Measurements from ENCODE around the gene HAO2. TPM values are rescaled to one million over a fixed set of nuclear protein-coding genes. Genes with fewer than 3 reads are reported as not detected.

HAO2 gene
- total and polyA plus RNA-seq, 2 experiments from 2014 or later = not detected

DNA sequence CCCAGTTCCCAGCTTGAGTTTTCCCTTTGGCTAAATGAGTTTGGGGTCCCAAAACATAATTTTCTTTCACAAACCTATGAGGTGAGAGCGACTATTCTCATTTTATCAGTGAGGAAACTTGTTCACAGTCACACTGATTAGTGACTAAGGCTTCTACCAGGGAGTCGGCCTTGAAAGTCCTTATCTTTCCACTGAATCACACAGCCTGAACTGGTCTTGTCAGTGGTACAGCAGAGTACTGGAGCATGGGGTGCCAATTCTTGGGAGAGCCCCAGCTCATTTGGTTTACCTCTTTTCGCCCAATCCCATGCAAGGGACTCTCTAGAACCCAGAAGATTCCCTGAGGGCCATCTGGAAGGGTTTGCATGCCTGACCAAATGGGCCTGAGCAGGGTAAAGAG is 63.3 kb downstream of the HAO2 start:
- peaks cover 12% of the 10 kb centered on the region for H3K4me1 Mint-ChIP-seq
- no peaks in the 10 kb centered on the region for H4K20me1 ChIP-seq (replicated peaks; ENCODE audit: insufficient read depth)
- DNase-seq (ENCODE audit: low spot score) (no peak), ATAC-seq (no peak)
- H2AFZ ChIP-seq = 0 out of 2 replicates have a peak overlapping the region, but pooled peaks have one; percentile 52
- H3F3A ChIP-seq (replicated peaks; ENCODE audit: low read depth) = no peaks in the 10 kb centered on the region
- no peak overlapping the region for H3K4me3 ChIP-seq
- H3K4me2 ChIP-seq = no peak overlapping the region
- H3K9me3 Mint-ChIP-seq = no peaks in the 10 kb centered on the region; the same call in 2 of the 3 replicates
- no peaks in the 10 kb centered on the region for H3K36me3 ChIP-seq (ENCODE audit: insufficient read depth)
- no peaks in the 10 kb centered on the region for H3K4me1 ChIP-seq (ENCODE audit: insufficient read depth)
- peaks cover 5% of the 10 kb centered on the region for H3K27me3 Mint-ChIP-seq (ENCODE audit: insufficient read depth, low read depth, poor library complexity)
- no peaks in the 10 kb centered on the region for H3K36me3 Mint-ChIP-seq (ENCODE audit: low read depth)
- H3K79me2 ChIP-seq (replicated peaks; ENCODE audit: insufficient read depth) = no peaks in the 10 kb centered on the region
- no peak overlapping the region for H3K27ac ChIP-seq (ENCODE audit: low read depth)
- H3K9me2 ChIP-seq (ENCODE audit: insufficient read depth) = peaks cover 11% of the 10 kb centered on the region
- no peak overlapping the region for H3K4me3 Mint-ChIP-seq
- TF ChIP-seq NANOG (IDR thresholded peaks at IDR 0.05; ENCODE audit: borderline replicate concordance) (no peak), JUNB (IDR thresholded peaks at IDR 0.05; ENCODE audit: unreplicated experiment) (no peak), CREB1 (CRISPR knock-in tag; IDR thresholded peaks at IDR 0.05; ENCODE audit: low read depth) (no peak), STAT1 (IDR thresholded peaks at IDR 0.05; ENCODE audit: unreplicated experiment) (no peak), ZNF331 (CRISPR knock-in tag; IDR thresholded peaks at IDR 0.05; ENCODE audit: low read depth) (no peak), EZH2 (IDR thresholded peaks at IDR 0.05; ENCODE audit: low read depth, unreplicated experiment) (no peak)
- TF ChIP-seq, protein P1, sequence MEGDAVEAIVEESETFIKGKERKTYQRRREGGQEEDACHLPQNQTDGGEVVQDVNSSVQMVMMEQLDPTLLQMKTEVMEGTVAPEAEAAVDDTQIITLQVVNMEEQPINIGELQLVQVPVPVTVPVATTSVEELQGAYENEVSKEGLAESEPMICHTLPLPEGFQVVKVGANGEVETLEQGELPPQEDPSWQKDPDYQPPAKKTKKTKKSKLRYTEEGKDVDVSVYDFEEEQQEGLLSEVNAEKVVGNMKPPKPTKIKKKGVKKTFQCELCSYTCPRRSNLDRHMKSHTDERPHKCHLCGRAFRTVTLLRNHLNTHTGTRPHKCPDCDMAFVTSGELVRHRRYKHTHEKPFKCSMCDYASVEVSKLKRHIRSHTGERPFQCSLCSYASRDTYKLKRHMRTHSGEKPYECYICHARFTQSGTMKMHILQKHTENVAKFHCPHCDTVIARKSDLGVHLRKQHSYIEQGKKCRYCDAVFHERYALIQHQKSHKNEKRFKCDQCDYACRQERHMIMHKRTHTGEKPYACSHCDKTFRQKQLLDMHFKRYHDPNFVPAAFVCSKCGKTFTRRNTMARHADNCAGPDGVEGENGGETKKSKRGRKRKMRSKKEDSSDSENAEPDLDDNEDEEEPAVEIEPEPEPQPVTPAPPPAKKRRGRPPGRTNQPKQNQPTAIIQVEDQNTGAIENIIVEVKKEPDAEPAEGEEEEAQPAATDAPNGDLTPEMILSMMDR (conservative IDR thresholded peaks at IDR 0.05; ENCODE audit: low read depth in 2 of 2) = no peak
- TF ChIP-seq, protein P2, sequence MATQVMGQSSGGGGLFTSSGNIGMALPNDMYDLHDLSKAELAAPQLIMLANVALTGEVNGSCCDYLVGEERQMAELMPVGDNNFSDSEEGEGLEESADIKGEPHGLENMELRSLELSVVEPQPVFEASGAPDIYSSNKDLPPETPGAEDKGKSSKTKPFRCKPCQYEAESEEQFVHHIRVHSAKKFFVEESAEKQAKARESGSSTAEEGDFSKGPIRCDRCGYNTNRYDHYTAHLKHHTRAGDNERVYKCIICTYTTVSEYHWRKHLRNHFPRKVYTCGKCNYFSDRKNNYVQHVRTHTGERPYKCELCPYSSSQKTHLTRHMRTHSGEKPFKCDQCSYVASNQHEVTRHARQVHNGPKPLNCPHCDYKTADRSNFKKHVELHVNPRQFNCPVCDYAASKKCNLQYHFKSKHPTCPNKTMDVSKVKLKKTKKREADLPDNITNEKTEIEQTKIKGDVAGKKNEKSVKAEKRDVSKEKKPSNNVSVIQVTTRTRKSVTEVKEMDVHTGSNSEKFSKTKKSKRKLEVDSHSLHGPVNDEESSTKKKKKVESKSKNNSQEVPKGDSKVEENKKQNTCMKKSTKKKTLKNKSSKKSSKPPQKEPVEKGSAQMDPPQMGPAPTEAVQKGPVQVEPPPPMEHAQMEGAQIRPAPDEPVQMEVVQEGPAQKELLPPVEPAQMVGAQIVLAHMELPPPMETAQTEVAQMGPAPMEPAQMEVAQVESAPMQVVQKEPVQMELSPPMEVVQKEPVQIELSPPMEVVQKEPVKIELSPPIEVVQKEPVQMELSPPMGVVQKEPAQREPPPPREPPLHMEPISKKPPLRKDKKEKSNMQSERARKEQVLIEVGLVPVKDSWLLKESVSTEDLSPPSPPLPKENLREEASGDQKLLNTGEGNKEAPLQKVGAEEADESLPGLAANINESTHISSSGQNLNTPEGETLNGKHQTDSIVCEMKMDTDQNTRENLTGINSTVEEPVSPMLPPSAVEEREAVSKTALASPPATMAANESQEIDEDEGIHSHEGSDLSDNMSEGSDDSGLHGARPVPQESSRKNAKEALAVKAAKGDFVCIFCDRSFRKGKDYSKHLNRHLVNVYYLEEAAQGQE (IDR thresholded peaks at IDR 0.05; ENCODE audit: unreplicated experiment) = no peak
- TF ChIP-seq, protein P3, sequence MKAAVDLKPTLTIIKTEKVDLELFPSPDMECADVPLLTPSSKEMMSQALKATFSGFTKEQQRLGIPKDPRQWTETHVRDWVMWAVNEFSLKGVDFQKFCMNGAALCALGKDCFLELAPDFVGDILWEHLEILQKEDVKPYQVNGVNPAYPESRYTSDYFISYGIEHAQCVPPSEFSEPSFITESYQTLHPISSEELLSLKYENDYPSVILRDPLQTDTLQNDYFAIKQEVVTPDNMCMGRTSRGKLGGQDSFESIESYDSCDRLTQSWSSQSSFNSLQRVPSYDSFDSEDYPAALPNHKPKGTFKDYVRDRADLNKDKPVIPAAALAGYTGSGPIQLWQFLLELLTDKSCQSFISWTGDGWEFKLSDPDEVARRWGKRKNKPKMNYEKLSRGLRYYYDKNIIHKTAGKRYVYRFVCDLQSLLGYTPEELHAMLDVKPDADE (IDR thresholded peaks at IDR 0.05) = no peak
- no peaks in the 10 kb centered on the region for H3K27me3 ChIP-seq (ENCODE audit: insufficient read depth)
- no peak overlapping the region for H3K27ac Mint-ChIP-seq

DNA sequence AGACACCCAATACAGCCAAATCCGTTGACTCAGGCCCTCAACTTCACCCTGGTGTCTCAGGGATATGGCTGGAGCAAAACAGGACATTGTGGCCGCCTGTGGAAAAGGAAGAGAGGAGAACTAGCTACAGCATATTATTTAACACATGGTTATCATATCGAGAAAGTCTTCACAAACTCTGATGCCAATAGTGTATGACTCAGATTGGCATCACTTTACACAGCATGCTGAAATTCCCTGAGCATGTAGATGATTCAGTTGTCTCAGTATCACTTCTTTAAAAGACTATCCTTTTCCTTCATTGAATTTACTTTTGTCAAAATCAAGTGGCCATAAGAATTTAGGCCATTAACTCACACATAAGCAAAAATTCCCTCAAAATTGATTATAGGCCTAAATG is 66.5 kb downstream of the HAO2 start:
- peaks cover 12% of the 10 kb centered on the region for H3K4me1 Mint-ChIP-seq
- no peaks in the 10 kb centered on the region for H3K36me3 ChIP-seq (ENCODE audit: insufficient read depth)
- no peaks in the 10 kb centered on the region for H3F3A ChIP-seq (replicated peaks; ENCODE audit: low read depth)
- no peaks in the 10 kb centered on the region for H4K20me1 ChIP-seq (replicated peaks; ENCODE audit: insufficient read depth)
- no peak overlapping the region for H3K27ac ChIP-seq (ENCODE audit: low read depth)
- no peaks in the 10 kb centered on the region for H3K27me3 ChIP-seq (ENCODE audit: insufficient read depth)
- no peaks in the 10 kb centered on the region for H3K79me2 ChIP-seq (replicated peaks; ENCODE audit: insufficient read depth)
- H3K4me3 Mint-ChIP-seq = no peak overlapping the region
- H3K4me2 ChIP-seq = no peak overlapping the region
- peaks cover 11% of the 10 kb centered on the region for H3K9me2 ChIP-seq (ENCODE audit: insufficient read depth)
- no peaks in the 10 kb centered on the region; the same call in 2 of the 3 replicates for H3K9me3 Mint-ChIP-seq
- no peaks in the 10 kb centered on the region for H3K36me3 Mint-ChIP-seq (ENCODE audit: low read depth)
- DNase-seq (ENCODE audit: low spot score) = no peak
- ATAC-seq = no peak
- H3K27me3 Mint-ChIP-seq (ENCODE audit: insufficient read depth, low read depth, poor library complexity) = peaks cover 5% of the 10 kb centered on the region
- no peak overlapping the region for H2AFZ ChIP-seq
- no peak overlapping the region for H3K27ac Mint-ChIP-seq
- H3K4me3 ChIP-seq = no peak overlapping the region
- H3K4me1 ChIP-seq (ENCODE audit: insufficient read depth) = no peaks in the 10 kb centered on the region
- TF ChIP-seq ZNF331 (CRISPR knock-in tag; IDR thresholded peaks at IDR 0.05; ENCODE audit: low read depth) = no peak
- TF ChIP-seq, protein P4, sequence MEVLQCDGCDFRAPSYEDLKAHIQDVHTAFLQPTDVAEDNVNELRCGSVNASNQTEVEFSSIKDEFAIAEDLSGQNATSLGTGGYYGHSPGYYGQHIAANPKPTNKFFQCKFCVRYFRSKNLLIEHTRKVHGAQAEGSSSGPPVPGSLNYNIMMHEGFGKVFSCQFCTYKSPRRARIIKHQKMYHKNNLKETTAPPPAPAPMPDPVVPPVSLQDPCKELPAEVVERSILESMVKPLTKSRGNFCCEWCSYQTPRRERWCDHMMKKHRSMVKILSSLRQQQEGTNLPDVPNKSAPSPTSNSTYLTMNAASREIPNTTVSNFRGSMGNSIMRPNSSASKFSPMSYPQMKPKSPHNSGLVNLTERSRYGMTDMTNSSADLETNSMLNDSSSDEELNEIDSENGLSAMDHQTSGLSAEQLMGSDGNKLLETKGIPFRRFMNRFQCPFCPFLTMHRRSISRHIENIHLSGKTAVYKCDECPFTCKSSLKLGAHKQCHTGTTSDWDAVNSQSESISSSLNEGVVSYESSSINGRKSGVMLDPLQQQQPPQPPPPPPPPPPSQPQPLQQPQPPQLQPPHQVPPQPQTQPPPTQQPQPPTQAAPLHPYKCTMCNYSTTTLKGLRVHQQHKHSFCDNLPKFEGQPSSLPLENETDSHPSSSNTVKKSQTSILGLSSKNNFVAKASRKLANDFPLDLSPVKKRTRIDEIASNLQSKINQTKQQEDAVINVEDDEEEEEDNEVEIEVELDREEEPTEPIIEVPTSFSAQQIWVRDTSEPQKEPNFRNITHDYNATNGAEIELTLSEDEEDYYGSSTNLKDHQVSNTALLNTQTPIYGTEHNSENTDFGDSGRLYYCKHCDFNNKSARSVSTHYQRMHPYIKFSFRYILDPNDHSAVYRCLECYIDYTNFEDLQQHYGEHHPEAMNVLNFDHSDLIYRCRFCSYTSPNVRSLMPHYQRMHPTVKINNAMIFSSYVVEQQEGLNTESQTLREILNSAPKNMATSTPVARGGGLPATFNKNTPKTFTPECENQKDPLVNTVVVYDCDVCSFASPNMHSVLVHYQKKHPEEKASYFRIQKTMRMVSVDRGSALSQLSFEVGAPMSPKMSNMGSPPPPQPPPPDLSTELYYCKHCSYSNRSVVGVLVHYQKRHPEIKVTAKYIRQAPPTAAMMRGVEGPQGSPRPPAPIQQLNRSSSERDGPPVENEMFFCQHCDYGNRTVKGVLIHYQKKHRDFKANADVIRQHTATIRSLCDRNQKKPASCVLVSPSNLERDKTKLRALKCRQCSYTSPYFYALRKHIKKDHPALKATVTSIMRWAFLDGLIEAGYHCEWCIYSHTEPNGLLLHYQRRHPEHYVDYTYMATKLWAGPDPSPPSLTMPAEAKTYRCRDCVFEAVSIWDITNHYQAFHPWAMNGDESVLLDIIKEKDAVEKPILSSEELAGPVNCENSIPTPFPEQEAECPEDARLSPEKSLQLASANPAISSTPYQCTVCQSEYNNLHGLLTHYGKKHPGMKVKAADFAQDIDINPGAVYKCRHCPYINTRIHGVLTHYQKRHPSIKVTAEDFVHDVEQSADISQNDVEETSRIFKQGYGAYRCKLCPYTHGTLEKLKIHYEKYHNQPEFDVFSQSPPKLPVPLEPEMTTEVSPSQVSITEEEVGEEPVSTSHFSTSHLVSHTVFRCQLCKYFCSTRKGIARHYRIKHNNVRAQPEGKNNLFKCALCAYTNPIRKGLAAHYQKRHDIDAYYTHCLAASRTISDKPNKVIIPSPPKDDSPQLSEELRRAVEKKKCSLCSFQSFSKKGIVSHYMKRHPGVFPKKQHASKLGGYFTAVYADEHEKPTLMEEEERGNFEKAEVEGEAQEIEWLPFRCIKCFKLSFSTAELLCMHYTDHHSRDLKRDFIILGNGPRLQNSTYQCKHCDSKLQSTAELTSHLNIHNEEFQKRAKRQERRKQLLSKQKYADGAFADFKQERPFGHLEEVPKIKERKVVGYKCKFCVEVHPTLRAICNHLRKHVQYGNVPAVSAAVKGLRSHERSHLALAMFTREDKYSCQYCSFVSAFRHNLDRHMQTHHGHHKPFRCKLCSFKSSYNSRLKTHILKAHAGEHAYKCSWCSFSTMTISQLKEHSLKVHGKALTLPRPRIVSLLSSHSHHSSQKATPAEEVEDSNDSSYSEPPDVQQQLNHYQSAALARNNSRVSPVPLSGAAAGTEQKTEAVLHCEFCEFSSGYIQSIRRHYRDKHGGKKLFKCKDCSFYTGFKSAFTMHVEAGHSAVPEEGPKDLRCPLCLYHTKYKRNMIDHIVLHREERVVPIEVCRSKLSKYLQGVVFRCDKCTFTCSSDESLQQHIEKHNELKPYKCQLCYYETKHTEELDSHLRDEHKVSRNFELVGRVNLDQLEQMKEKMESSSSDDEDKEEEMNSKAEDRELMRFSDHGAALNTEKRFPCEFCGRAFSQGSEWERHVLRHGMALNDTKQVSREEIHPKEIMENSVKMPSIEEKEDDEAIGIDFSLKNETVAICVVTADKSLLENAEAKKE (CRISPR knock-in tag; IDR thresholded peaks at IDR 0.05) = no peak
